H9 (cell line): Measurements from ENCODE around the gene DIPK1C. TPM values are rescaled to one million over a fixed set of nuclear protein-coding genes. Genes with fewer than 3 reads are reported as not detected.

Experiments
- DNase-seq: peaks from one replicate; pipeline ENCODE4 v3.0.0-alpha.2; 2017
- H2AFZ ChIP-seq: one replicate; pipeline ENCODE4 v1.6.1; 2013; ENCODE audit warnings: mild to moderate bottlenecking, low read length, control low read depth, moderate library complexity
- H2AK5ac ChIP-seq: 2 replicates; pipeline ENCODE4 v1.6.1; 2013; ENCODE audit warnings: low read length, control low read depth, mixed read lengths; ENCODE audit not compliant: insufficient read length
- H2BK120ac ChIP-seq: one replicate; pipeline ENCODE4 v1.6.1; 2013; ENCODE audit warnings: low read depth, mild to moderate bottlenecking, low read length, control low read depth, inconsistent platforms; ENCODE audit not compliant: poor library complexity, severe bottlenecking
- H2BK12ac ChIP-seq: 2 replicates; pipeline ENCODE4 v1.6.1; 2013; ENCODE audit warnings: low read length, control low read depth, mixed read lengths, low read depth; ENCODE audit not compliant: insufficient read length
- H2BK15ac ChIP-seq: 2 replicates; pipeline ENCODE4 v1.6.1; 2013; ENCODE audit warnings: low read depth, low read length, control low read depth
- H2BK20ac ChIP-seq: one replicate; pipeline ENCODE4 v1.6.1; 2013; ENCODE audit warnings: low read depth, mild to moderate bottlenecking, low read length, control low read depth, inconsistent platforms; ENCODE audit not compliant: poor library complexity, severe bottlenecking
- H2BK5ac ChIP-seq: 2 replicates; pipeline ENCODE4 v1.6.1; 2013; ENCODE audit warnings: low read length, control low read depth, mixed read lengths; ENCODE audit not compliant: insufficient read length
- H3K14ac ChIP-seq: 2 replicates; pipeline ENCODE4 v1.6.1; 2013; ENCODE audit warnings: low read length, control low read depth; ENCODE audit not compliant: insufficient read depth
- H3K18ac ChIP-seq: 2 replicates; pipeline ENCODE4 v1.6.1; 2013; ENCODE audit warnings: low read depth, mild to moderate bottlenecking, mixed read lengths, low read length, control low read depth; ENCODE audit not compliant: insufficient read length
- H3K23ac ChIP-seq: 2 replicates; pipeline ENCODE4 v1.6.1; 2013; ENCODE audit warnings: low read length, control low read depth, mixed read lengths, low read depth; ENCODE audit not compliant: insufficient read length
- H3K23me2 ChIP-seq: 2 replicates; pipeline ENCODE4 v1.6.1; 2013; ENCODE audit warnings: low read depth, mild to moderate bottlenecking, mixed read lengths, low read length, control low read depth; ENCODE audit not compliant: insufficient read length, poor library complexity, severe bottlenecking
- H3K27ac ChIP-seq: 2 replicates; pipeline ENCODE4 v1.5.1; 2013; ENCODE audit warnings: low read length, control low read depth, mixed read lengths, low read depth; ENCODE audit not compliant: insufficient read length
- H3K27me3 ChIP-seq: 2 replicates; pipeline ENCODE4 v1.6.1; 2013; ENCODE audit warnings: low read length, control low read depth, inconsistent platforms; ENCODE audit not compliant: insufficient read depth
- H3K4ac ChIP-seq: 2 replicates; pipeline ENCODE4 v1.6.1; 2013; ENCODE audit warnings: low read depth, mild to moderate bottlenecking, control low read depth, inconsistent platforms, low read length, moderate library complexity
- H3K4me1 ChIP-seq: 2 replicates; pipeline ENCODE4 v1.6.1; 2013; ENCODE audit warnings: low read length, control low read depth, inconsistent platforms; ENCODE audit not compliant: insufficient read depth
- H3K4me2 ChIP-seq: 2 replicates; pipeline ENCODE4 v1.6.1; 2013; ENCODE audit warnings: low read length, control low read depth, mixed read lengths; ENCODE audit not compliant: insufficient read length, insufficient read depth
- H3K56ac ChIP-seq: 2 replicates; pipeline ENCODE4 v1.6.1; 2013; ENCODE audit warnings: low read depth, mild to moderate bottlenecking, mixed read lengths, low read length, control low read depth; ENCODE audit not compliant: insufficient read length
- H3K79me1 ChIP-seq: 2 replicates; pipeline ENCODE4 v1.6.1; 2013; ENCODE audit warnings: low read depth, mild to moderate bottlenecking, moderate library complexity, low read length, control low read depth, inconsistent platforms; ENCODE audit not compliant: insufficient read depth, poor library complexity, severe bottlenecking
- H3K79me2 ChIP-seq: 2 replicates; pipeline ENCODE4 v1.6.1; 2013; ENCODE audit warnings: low read length, control low read depth, inconsistent platforms; ENCODE audit not compliant: insufficient read depth
- H3K9ac ChIP-seq: 2 replicates; pipeline ENCODE4 v1.6.1; 2013; ENCODE audit warnings: low read length, control low read depth, mixed read lengths; ENCODE audit not compliant: insufficient read length; ENCODE audit errors: extremely low read depth
- H3K9me3 ChIP-seq: one replicate; pipeline ENCODE4 v1.6.1; 2013; ENCODE audit warnings: low read depth, low read length, inconsistent platforms; ENCODE audit not compliant: control insufficient read depth
- H3T11ph ChIP-seq: one replicate; pipeline ENCODE4 v1.6.1; 2013; ENCODE audit warnings: mild to moderate bottlenecking, low read length, control low read depth, inconsistent platforms
- H4K20me1 ChIP-seq: one replicate; pipeline ENCODE4 v1.6.1; 2013; ENCODE audit not compliant: control insufficient read depth, insufficient read length, insufficient read depth
- H4K5ac ChIP-seq: 2 replicates; pipeline ENCODE4 v1.6.1; 2013; ENCODE audit warnings: low read depth, mild to moderate bottlenecking, mixed read lengths, low read length, control low read depth; ENCODE audit not compliant: insufficient read length
- H4K8ac ChIP-seq: replicated peaks from 2 replicates; pipeline ENCODE4 v1.6.1; 2013; ENCODE audit warnings: low read length, control low read depth, mixed read lengths, low read depth; ENCODE audit not compliant: insufficient read length
- H4K91ac ChIP-seq: 2 replicates; pipeline ENCODE4 v1.6.1; 2013; ENCODE audit warnings: low read depth, mild to moderate bottlenecking, moderate library complexity, mixed read lengths, low read length, control low read depth; ENCODE audit not compliant: insufficient read length
- H3K27ac Mint-ChIP-seq, 3 experiments: 2 replicates in 2 of 3; 3 replicates in 1 of 3; pipeline ENCODE4 v1.8.0; 2020 to 2021; ENCODE audit warnings: mixed read lengths in 3 of 3, mild to moderate bottlenecking in 1 of 3, moderate library complexity in 1 of 3
- H3K27me3 Mint-ChIP-seq: 2 replicates; pipeline ENCODE4 v1.8.0; 2021; ENCODE audit warnings: low read depth, mild to moderate bottlenecking, moderate library complexity, mixed read lengths
- H3K36me3 Mint-ChIP-seq, 3 experiments: 2 replicates in 2 of 3; 3 replicates in 1 of 3; pipeline ENCODE4 v1.8.0; 2020 to 2021; ENCODE audit warnings: low read depth in 3 of 3, mixed read lengths in 3 of 3; ENCODE audit not compliant: insufficient read depth in 1 of 3
- H3K4me1 Mint-ChIP-seq, 2 experiments: 2 replicates each; pipeline ENCODE4 v1.8.0; 2020; ENCODE audit warnings: mixed read lengths in 2 of 2
- H3K4me3 Mint-ChIP-seq, 2 experiments: 2 replicates in 1 of 2; 3 replicates in 1 of 2; pipeline ENCODE4 v1.8.0; 2020 to 2021; ENCODE audit warnings: mild to moderate bottlenecking in 2 of 2, mixed read lengths in 2 of 2, moderate library complexity in 1 of 2
- H3K9me3 Mint-ChIP-seq, 2 experiments: 2 replicates in 1 of 2; 3 replicates in 1 of 2; pipeline ENCODE4 v1.8.0; 2020; ENCODE audit warnings: mild to moderate bottlenecking in 2 of 2, mixed read lengths in 2 of 2, moderate library complexity in 1 of 2
- CTCF ChIP-seq: fragments of 200-600 bp; sonication (generic); conservative IDR thresholded peaks from 3 replicates; pipeline ENCODE4 v1.8.0; 2021; ENCODE audit warnings: antibody characterized with exemption, mild to moderate bottlenecking
- WGBS: extraction: QIAGEN DNeasy Blood & Tissue Kit; methylation state at CpG from one replicate; pipeline ENCODE4 v1.1.7; 2013; ENCODE audit warnings: missing lambda C conversion rate, low lambda C conversion rate, mixed read lengths; ENCODE audit not compliant: insufficient read length; ENCODE audit errors: extremely low coverage; 5-methylcytosine and 5-hydroxymethylcytosine counted together
- total RNA-seq: library from RNA; stranded (reverse); gene quantifications from 2 replicates; pipeline ENCODE4 v1.2.1, GENCODE V29; 2021

Gene DIPK1C
- total RNA-seq, 1 experiment from 2014 or later, result not detected

GRCh38 chr18:74496508-74497323 is 39.6 kb upstream of the DIPK1C start:
- Histone ChIP-seq H3K4ac (no peak overlapping the region), H3K56ac (no peak overlapping the region), H2BK20ac (no peak overlapping the region), H3T11ph (no peak overlapping the region), H3K9ac (peak overlapping the region; percentile 35), H3K18ac (peak overlapping the region; percentile 15), H3K79me1 (peaks cover 4% of the 10 kb centered on the region), H3K9me3 (no peaks in the 10 kb centered on the region), H4K8ac (no peak overlapping the region), H3K23ac (no peak overlapping the region), H2BK5ac (no peak overlapping the region), H4K20me1 (no peaks in the 10 kb centered on the region), H3K27me3 (no peaks in the 10 kb centered on the region), H3K23me2 (peaks cover 7% of the 10 kb centered on the region), H3K79me2 (peaks cover 9% of the 10 kb centered on the region; the same call in 1 of the 2 replicates), H2AFZ (no peak overlapping the region), H4K91ac (no peak overlapping the region), H3K14ac (peak overlapping the region; percentile 60), H2BK12ac (no peak overlapping the region), H3K4me1 (peaks cover 3% of the 10 kb centered on the region; the same call in 1 of the 2 replicates), H3K27ac (no peak overlapping the region), H2AK5ac (no peak overlapping the region), H2BK15ac (no peak overlapping the region), H3K4me2 (peak overlapping the region; percentile 91), H2BK120ac (no peak overlapping the region), H4K5ac (no peak overlapping the region)
- H3K9me3 Mint-ChIP-seq, result peaks cover 2 to 3% of the 10 kb centered on the region in 2 experiments; a peak in 3 of 5 replicates
- H3K36me3 Mint-ChIP-seq, result peaks cover 21 to 30% (median 30%) of the 10 kb centered on the region in 3 experiments
- peak; percentile 58 for DNase-seq
- TF ChIP-seq CTCF, result peak; percentile 31; the same call in 1 of the 3 replicates
- peak overlapping the region; percentile 92 to 94 for H3K4me3 Mint-ChIP-seq
- H3K27me3 Mint-ChIP-seq, result 0 out of 2 replicates have a peak, but pooled peaks cover 1% of the 10 kb centered on the region
- WGBS, result no CpG with 5 or more reads among the region's 48 CpGs
- peaks cover 23 to 26% of the 10 kb centered on the region in 2 experiments for H3K4me1 Mint-ChIP-seq
- H3K27ac Mint-ChIP-seq, result peak overlapping the region; percentile 70 to 93 (median 72); a peak in 4 of 7 replicates
